Gastrocnemius medialis (tissue), 4 donors: ENCODE measurements around the gene CCRL2. TPM values are rescaled to one million over a fixed set of nuclear protein-coding genes. Genes with fewer than 3 reads are reported as not detected.

Experiments used
- ATAC-seq, 2 donors: fragments of 150-250 bp; one replicate each; pipeline ENCODE4 v1.9.1; 2016
- DNase-seq, 2 donors: peaks; one replicate each; pipeline ENCODE4 v3.0.0-alpha.2; 2019
- H3K27ac ChIP-seq, 4 donors: fragments of 200-600 bp; sonication (generic); 1 replicate in 1 of 4; 2 replicates in 3 of 4; pipeline ENCODE4 v1.5.1; 2016 to 2018; ENCODE audit warnings: mild to moderate bottlenecking in 2 of 4, moderate library complexity in 1 of 4
- H3K27me3 ChIP-seq, 3 donors: fragments of 200-600 bp; sonication (generic) in 2 of 3; 1 replicate in 1 of 3; 2 replicates in 2 of 3; pipeline versions ENCODE4 v1.5.1 to v1.6.0; 2016 to 2019; ENCODE audit warnings: mild to moderate bottlenecking in 1 of 3, moderate library complexity in 1 of 3
- H3K36me3 ChIP-seq, 2 donors: fragments of 200-600 bp; sonication (generic) in 1 of 2; one replicate each; pipeline ENCODE4 v1.5.1; 2017 to 2018
- H3K4me1 ChIP-seq, 2 donors: fragments of 200-600 bp; sonication (generic) in 1 of 2; one replicate each; pipeline ENCODE4 v1.5.1; 2016 to 2017; ENCODE audit warnings: mild to moderate bottlenecking in 2 of 2
- H3K4me3 ChIP-seq, 4 donors: fragments of 200-600 bp; sonication (generic) in 3 of 4; 1 replicate in 1 of 4; 2 replicates in 3 of 4; pipeline ENCODE4 v1.5.1; 2016 to 2019; ENCODE audit warnings: mild to moderate bottlenecking in 2 of 4
- H3K9me3 ChIP-seq, 3 donors: fragments of 200-600 bp; sonication (generic) in 2 of 3; 1 replicate in 1 of 3; 2 replicates in 2 of 3; pipeline ENCODE4 v1.5.1; 2016 to 2019
- POLR2A ChIP-seq, 2 donors: fragments of 450-650 bp; IDR thresholded peaks; one replicate each; pipeline ENCODE4 v1.6.1; 2017; ENCODE audit warnings: antibody characterized with exemption in 2 of 2, mild to moderate bottlenecking in 2 of 2, moderate library complexity in 2 of 2
- in situ Hi-C, 4 donors: fragments of 200-750 bp; cut with MboI; loops; one replicate each; pipeline versions ENCODE4 v1.15.0 to v1.8.0; 2017; ENCODE audit warnings: low sequenced_read_pairs in 4 of 4
- intact Hi-C: fragments of 100-400 bp; cut with DNase I; formaldehyde crosslinking; loops from one replicate; pipeline ENCODE4 v1.15.1; 2023; ENCODE audit warnings: low total_unique reads
- total RNA-seq, 4 donors: library from RNA; depleted of rRNA; stranded (reverse); fragments of >200 nt; gene quantifications; one replicate each; pipeline versions ENCODE4 v1.1.0 to v1.2.3, GENCODE V29; 2016
- TF ChIP-seq, protein P1 (sequence below), 5 experiments: fragments of 450-650 bp in 3 of 5; fragments of 200-600 bp in 2 of 5; sonication (generic) in 2 of 5; IDR thresholded peaks in 4 of 5; conservative IDR thresholded peaks in 1 of 5; 1 replicate in 4 of 5; 2 replicates in 1 of 5; pipeline ENCODE4 v1.5.1; 2016 to 2019; ENCODE audit warnings: antibody characterized with exemption in 5 of 5, mild to moderate bottlenecking in 3 of 5, moderate library complexity in 3 of 5

The CCRL2 gene
- total RNA-seq, 4 donors from 2014 or later, result 0.29 to 2.5 (median 1.7) TPM

GRCh38 chr3:46453526-46454208 lies 46.6 kb downstream of the CCRL2 start:
- H3K4me1 ChIP-seq, result no peaks in the 10 kb centered on the region
- in situ Hi-C loops (no loop called here), intact Hi-C loops (no loop called here)
- no peak overlapping the region for H3K27ac ChIP-seq
- H3K27me3 ChIP-seq, result no peaks in the 10 kb centered on the region
- DNase-seq (no peak), ATAC-seq (no peak)
- H3K36me3 ChIP-seq, result no peaks in the 10 kb centered on the region
- TF ChIP-seq, protein P1, sequence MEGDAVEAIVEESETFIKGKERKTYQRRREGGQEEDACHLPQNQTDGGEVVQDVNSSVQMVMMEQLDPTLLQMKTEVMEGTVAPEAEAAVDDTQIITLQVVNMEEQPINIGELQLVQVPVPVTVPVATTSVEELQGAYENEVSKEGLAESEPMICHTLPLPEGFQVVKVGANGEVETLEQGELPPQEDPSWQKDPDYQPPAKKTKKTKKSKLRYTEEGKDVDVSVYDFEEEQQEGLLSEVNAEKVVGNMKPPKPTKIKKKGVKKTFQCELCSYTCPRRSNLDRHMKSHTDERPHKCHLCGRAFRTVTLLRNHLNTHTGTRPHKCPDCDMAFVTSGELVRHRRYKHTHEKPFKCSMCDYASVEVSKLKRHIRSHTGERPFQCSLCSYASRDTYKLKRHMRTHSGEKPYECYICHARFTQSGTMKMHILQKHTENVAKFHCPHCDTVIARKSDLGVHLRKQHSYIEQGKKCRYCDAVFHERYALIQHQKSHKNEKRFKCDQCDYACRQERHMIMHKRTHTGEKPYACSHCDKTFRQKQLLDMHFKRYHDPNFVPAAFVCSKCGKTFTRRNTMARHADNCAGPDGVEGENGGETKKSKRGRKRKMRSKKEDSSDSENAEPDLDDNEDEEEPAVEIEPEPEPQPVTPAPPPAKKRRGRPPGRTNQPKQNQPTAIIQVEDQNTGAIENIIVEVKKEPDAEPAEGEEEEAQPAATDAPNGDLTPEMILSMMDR (IDR thresholded peaks at IDR 0.05 in 4 of 5, conservative IDR thresholded peaks at IDR 0.05 in 1 of 5), result no peak
- TF ChIP-seq POLR2A (IDR thresholded peaks at IDR 0.05), result no peak
- no peak overlapping the region for H3K4me3 ChIP-seq
- H3K9me3 ChIP-seq, result no peaks in the 10 kb centered on the region

DNA sequence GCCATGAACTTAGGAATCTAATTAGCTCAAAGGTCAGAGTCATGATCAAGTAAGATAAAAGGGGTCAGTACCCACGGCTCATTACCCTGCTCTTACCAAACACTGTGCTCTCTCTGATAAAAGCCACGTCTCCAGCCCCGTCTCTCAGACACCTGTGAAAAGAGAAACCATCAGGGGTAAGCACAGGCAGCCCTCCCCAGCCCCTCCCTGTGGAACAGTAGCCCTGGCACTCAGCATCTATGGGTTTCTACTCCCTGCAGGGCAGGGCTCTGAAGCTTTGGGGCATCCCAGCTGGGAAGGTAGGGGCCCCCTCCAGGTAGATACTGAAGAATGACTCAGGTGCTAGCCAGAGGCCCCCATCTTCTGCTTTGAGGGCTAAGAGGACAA lies 47.1 kb downstream of the CCRL2 start:
- no peaks in the 10 kb centered on the region for H3K9me3 ChIP-seq
- TF ChIP-seq, protein P1 (IDR thresholded peaks at IDR 0.05 in 4 of 5, conservative IDR thresholded peaks at IDR 0.05 in 1 of 5), result no peak
- TF ChIP-seq POLR2A (IDR thresholded peaks at IDR 0.05), result no peak
- no peak for ATAC-seq
- in situ Hi-C loops, result no loop called here
- no peaks in the 10 kb centered on the region for H3K4me1 ChIP-seq
- no peaks in the 10 kb centered on the region for H3K36me3 ChIP-seq
- no peak for DNase-seq
- intact Hi-C loops, result no loop called here
- no peak overlapping the region for H3K4me3 ChIP-seq
- H3K27me3 ChIP-seq, result no peaks in the 10 kb centered on the region
- no peak overlapping the region for H3K27ac ChIP-seq

- Histone ChIP-seq H3K36me3 (no peaks in the 10 kb centered on the region), H3K9me3 (no peaks in the 10 kb centered on the region), H3K27me3 (no peaks in the 10 kb centered on the region), H3K4me3 (no peak overlapping the region), H3K27ac (no peak overlapping the region), H3K4me1 (no peaks in the 10 kb centered on the region)
- ATAC-seq, result no peak
- TF ChIP-seq, protein P1 (IDR thresholded peaks at IDR 0.05 in 4 of 5, conservative IDR thresholded peaks at IDR 0.05 in 1 of 5), result no peak
- TF ChIP-seq POLR2A (IDR thresholded peaks at IDR 0.05), result no peak
- DNase-seq, result no peak
- in situ Hi-C loops, result no loop called here
- intact Hi-C loops, result no loop called here
These were observed 47.5 kb downstream of the CCRL2 start for GRCh38 chr3:46454606-46455005.

DNA sequence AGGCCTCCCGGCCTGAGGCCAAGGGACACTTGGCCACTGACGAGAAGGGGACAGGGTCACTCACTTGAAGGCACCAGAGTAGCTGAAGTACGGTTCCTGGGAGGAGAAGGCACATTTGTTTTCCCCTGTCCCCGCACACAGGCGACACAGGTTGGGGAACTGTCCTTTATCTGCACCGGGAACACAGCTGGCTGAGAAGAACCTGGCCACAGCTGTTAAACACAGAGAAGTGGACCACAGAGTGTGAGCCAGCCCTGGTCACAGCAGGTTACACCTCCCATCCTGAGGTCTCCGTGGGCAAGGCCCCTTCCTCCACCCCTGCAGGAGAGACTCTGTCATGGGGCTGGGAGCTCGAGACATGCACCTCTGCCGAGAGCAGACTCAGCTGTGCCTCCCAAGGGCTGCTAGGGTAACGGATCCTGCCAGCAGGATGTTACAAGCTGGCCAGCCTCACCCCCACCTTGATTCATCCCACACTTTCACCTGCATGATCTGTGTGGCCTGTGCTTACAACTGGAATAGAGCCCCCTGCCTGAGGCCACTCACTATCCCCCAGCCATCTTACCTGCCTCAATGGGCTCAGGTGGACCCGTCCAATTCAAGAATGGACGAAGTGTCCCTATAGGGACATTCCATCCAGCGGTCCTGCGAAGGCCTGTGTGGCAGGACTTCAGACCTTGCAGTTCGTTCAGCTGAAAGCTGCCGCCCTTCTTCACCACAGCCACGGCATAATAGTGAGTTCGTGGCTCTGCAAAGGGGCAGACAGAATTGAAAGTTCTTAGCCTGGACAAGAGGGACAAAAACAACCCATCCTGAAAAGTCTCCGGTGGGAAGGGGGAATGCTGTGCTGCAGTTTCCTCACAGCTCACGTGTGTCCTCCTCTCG lies 48.4 kb downstream of the CCRL2 start:
- Histone ChIP-seq H3K4me1 (no peaks in the 10 kb centered on the region), H3K27ac (no peak overlapping the region), H3K4me3 (no peak overlapping the region), H3K9me3 (no peaks in the 10 kb centered on the region), H3K36me3 (no peaks in the 10 kb centered on the region), H3K27me3 (no peaks in the 10 kb centered on the region)
- intact Hi-C loops (no loop called here), in situ Hi-C loops (no loop called here)
- TF ChIP-seq, protein P1 (IDR thresholded peaks at IDR 0.05 in 4 of 5, conservative IDR thresholded peaks at IDR 0.05 in 1 of 5), result no peak
- no peak for TF ChIP-seq POLR2A (IDR thresholded peaks at IDR 0.05)
- DNase-seq (no peak), ATAC-seq (no peak)
